ENCODE results near the gene DEPDC5. TPM values are rescaled to one million over a fixed set of nuclear protein-coding genes. Genes with fewer than 3 reads are reported as not detected.

Gene DEPDC5
- total and polyA plus RNA-seq, 2 of the 8 experiments (the other 6 are each of a cell fraction or from before 2014, with no cell fraction given): 18.3 to 26.5 TPM

- H3K4me3 ChIP-seq (ENCODE audit: extremely low read depth in 1 of 4, insufficient read depth in 2 of 4, low read depth in 3 of 4, low read length in 4 of 4): no peak overlapping the region
- no peak overlapping the region for H2BK20ac ChIP-seq (ENCODE audit: low read length)
Measured at GRCh38 chr22:31937341-31937740, 183.5 kb downstream of the DEPDC5 start.

More at GRCh38 chr22:31937341-31937740, 183.5 kb downstream of the DEPDC5 start:
- Histone ChIP-seq H3K27me3 (replicated peaks in 1 of 4; ENCODE audit: control insufficient read depth in 3 of 4, extremely low read depth in 1 of 4, insufficient read depth in 3 of 4, low read length in 3 of 4) (no peaks in the 10 kb centered on the region), H3K23ac (ENCODE audit: insufficient read length) (no peak overlapping the region), H3K4ac (replicated peaks; ENCODE audit: insufficient read length, low read depth, low read length) (no peak overlapping the region), H2AFZ (ENCODE audit: low read length) (no peak overlapping the region), H4K5ac (ENCODE audit: insufficient read length, low read depth, low read length) (no peak overlapping the region), H3K27ac (ENCODE audit: low read depth, low read length) (no peak overlapping the region), H3K23me2 (ENCODE audit: low read depth, low read length) (no peaks in the 10 kb centered on the region), H4K8ac (ENCODE audit: extremely low read depth, insufficient read depth, low read length) (no peak overlapping the region), H3K79me2 (ENCODE audit: control insufficient read depth in 1 of 2, insufficient read depth in 2 of 2, low read length in 2 of 2) (no peaks in the 10 kb centered on the region), H3K14ac (ENCODE audit: insufficient read length) (no peak overlapping the region), H3K9me3 (ENCODE audit: insufficient read depth in 2 of 2, low read depth in 1 of 2, low read length in 1 of 2) (no peaks in the 10 kb centered on the region), H2AK5ac (ENCODE audit: low read depth, low read length) (no peak overlapping the region), H3K56ac (replicated peaks; ENCODE audit: insufficient read length, low read depth, low read length) (no peak overlapping the region), H3K4me1 (replicated peaks in 1 of 4; ENCODE audit: control insufficient read depth in 3 of 4, insufficient read depth in 4 of 4, low read length in 3 of 4) (no peaks in the 10 kb centered on the region), H2BK15ac (ENCODE audit: low read length) (no peak overlapping the region), H3K36me3 (ENCODE audit: control insufficient read depth in 2 of 4, insufficient read depth in 4 of 4, low read length in 3 of 4) (no peaks in the 10 kb centered on the region), H3K4me2 (ENCODE audit: insufficient read depth in 1 of 2, low read depth in 2 of 2, low read length in 2 of 2) (no peak overlapping the region), H2BK5ac (ENCODE audit: low read depth, low read length) (no peak overlapping the region), H3K18ac (ENCODE audit: extremely low read depth, low read length) (no peak overlapping the region), H3K79me1 (ENCODE audit: low read depth, low read length) (no peaks in the 10 kb centered on the region), H2BK120ac (replicated peaks; ENCODE audit: low read depth, low read length) (no peak overlapping the region), H4K20me1 (replicated peaks in 1 of 2; ENCODE audit: control insufficient read depth in 1 of 2, insufficient read depth in 2 of 2, low read length in 2 of 2) (no peaks in the 10 kb centered on the region), H4K91ac (replicated peaks; ENCODE audit: insufficient read length, low read length) (no peak overlapping the region), H3K9ac (replicated peaks in 1 of 4; ENCODE audit: extremely low read depth in 1 of 4, low read depth in 3 of 4, low read length in 3 of 4) (no peak overlapping the region), H2BK12ac (ENCODE audit: low read depth, low read length) (no peak overlapping the region)
- 82% methylated on average over 3 of the region's 3 CpGs; no CpG with 5 or more reads in 1 of the 2 experiments for WGBS, 2 experiments (ENCODE audit: extremely low coverage in 1 of 2, insufficient coverage in 1 of 2, insufficient read length in 1 of 2, insufficient replicate concordance in 2 of 2, low coverage in 1 of 2, low lambda C conversion rate in 2 of 2, missing lambda C conversion rate in 1 of 2)
- TF ChIP-seq GABPA (IDR thresholded peaks at IDR 0.05; ENCODE audit: borderline replicate concordance, insufficient read depth, low read length) (no peak), SP2 (IDR thresholded peaks at IDR 0.05; ENCODE audit: low read length) (no peak), CTBP2 (IDR thresholded peaks at IDR 0.05; ENCODE audit: borderline replicate concordance, insufficient read depth, insufficient read length, low read length) (no peak), KDM4A (IDR thresholded peaks at IDR 0.05; ENCODE audit: low read depth, low read length, severe bottlenecking) (no peak), MAFK (IDR thresholded peaks at IDR 0.05; ENCODE audit: low read depth, low read length) (no peak), POLR2A (IDR thresholded peaks at IDR 0.05; ENCODE audit: control extremely low read depth in 1 of 2, low read depth in 2 of 2, low read length in 2 of 2) (no peak), SP4 (IDR thresholded peaks at IDR 0.05; ENCODE audit: low read length) (no peak), RXRA (IDR thresholded peaks at IDR 0.05; ENCODE audit: insufficient read depth, low read depth, low read length) (no peak), CEBPB (IDR thresholded peaks at IDR 0.05; ENCODE audit: low read depth, low read length) (no peak), YY1 (IDR thresholded peaks at IDR 0.05; ENCODE audit: low read depth, low read length) (no peak), KDM1A (IDR thresholded peaks at IDR 0.05; ENCODE audit: borderline replicate concordance, low read length) (no peak), SUZ12 (IDR thresholded peaks at IDR 0.05; ENCODE audit: low read length) (no peak)
- TF ChIP-seq, protein P1, sequence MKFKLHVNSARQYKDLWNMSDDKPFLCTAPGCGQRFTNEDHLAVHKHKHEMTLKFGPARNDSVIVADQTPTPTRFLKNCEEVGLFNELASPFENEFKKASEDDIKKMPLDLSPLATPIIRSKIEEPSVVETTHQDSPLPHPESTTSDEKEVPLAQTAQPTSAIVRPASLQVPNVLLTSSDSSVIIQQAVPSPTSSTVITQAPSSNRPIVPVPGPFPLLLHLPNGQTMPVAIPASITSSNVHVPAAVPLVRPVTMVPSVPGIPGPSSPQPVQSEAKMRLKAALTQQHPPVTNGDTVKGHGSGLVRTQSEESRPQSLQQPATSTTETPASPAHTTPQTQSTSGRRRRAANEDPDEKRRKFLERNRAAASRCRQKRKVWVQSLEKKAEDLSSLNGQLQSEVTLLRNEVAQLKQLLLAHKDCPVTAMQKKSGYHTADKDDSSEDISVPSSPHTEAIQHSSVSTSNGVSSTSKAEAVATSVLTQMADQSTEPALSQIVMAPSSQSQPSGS (IDR thresholded peaks at IDR 0.05; ENCODE audit: low read length): no peak
- POLR2A ChIA-PET (ENCODE audit: partially characterized antibody): interaction anchor here (2.9 kb wide), 1 partner anchor 8 kb away, joined by 11 read pairs; no protein-coding TSS in a partner anchor
- FAIRE-seq (no peak), DNase-seq (ENCODE audit: low read depth in 1 of 2, low spot score in 2 of 2) (no peak)
- CTCF ChIA-PET (ENCODE audit: partially characterized antibody): interaction anchor here (0.6 to 1.3 kb wide), 3 partner anchors 16 to 33 kb away, joined by 3 to 4 read pairs (median 3); no protein-coding TSS in a partner anchor
